GM19467 (cell line): ENCODE measurements around the gene DOCK11.

Source experiments
- ATAC-seq: cut with Tn5 transposase; IDR thresholded peaks from one replicate; pipeline ENCODE4 v1.9.1; 2021; ENCODE audit warnings: mild to moderate bottlenecking, moderate library complexity; ENCODE audit not compliant: unreplicated experiment

DOCK11 gene

GRCh38 chrX:118499295-118499694, 3.7 kb downstream of the DOCK11 start:
- ATAC-seq = no peak

DNA sequence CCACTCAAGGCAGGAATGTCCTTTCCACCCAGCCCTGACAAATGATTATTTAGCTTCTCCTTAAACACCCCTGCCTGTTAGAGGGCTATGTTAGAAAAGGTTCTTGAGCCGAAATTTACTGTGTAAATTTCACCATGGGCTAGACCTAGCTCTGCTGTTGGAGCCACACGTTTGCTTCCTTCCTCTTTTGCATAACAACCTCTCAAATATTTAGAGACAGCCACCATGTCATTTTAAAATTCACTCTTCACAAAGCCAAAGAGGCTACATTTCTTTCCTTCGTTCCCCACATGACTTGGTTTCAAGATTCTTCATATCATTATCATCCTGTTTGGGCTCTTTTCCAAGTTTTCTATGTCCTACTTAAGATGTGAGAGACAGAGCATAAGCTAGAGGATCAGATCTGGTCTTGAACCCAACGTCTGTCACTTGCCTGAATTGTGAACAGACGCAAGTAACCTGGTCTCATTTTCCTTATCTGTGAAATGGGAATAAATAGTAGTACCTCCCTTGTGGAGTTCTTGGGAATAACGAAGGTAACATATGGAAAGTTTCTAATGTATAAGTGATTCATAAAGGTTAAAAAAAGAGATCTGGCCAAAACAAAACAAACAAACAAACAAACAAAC, 6.7 kb downstream of the DOCK11 start:
- ATAC-seq = no peak

DNA sequence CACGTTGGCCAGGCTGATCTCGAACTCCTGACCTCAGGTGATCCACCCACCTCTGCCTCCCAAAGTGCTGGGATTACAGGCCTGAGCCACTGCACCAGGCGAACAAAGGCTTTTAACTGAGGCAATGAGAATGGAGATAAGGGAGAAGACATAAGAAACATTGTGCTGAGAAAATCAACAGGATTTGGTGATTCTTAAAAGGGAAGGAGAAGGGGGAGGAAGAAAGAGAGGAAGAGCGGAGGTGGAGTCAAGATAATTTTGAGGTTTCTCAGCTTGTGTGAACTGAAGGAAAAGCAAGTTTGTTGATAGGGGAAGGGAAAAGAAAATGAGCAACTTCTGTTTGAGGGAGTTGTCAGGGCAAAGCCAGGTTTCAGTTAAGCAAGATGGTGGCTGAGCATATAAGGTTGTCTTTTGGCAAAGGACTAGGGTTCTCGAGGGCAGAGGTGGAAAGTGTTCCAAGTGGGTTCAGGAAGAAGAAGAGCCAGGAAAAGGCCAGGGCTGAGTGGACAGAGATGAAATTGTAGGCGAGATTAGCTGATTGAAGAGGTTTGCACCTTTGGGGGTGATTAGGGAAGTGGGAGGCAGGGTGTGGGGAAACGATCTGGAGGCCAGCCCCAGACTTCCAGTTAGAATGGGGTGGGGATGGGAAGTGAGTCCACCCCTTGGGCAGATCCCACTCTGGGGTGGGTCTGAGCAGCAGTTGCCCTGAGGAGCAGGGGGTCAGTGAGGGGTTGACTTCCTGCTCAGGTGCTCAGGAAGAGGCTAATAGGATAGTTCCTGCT, 7.8 kb downstream of the DOCK11 start:
- no peak for ATAC-seq

DNA sequence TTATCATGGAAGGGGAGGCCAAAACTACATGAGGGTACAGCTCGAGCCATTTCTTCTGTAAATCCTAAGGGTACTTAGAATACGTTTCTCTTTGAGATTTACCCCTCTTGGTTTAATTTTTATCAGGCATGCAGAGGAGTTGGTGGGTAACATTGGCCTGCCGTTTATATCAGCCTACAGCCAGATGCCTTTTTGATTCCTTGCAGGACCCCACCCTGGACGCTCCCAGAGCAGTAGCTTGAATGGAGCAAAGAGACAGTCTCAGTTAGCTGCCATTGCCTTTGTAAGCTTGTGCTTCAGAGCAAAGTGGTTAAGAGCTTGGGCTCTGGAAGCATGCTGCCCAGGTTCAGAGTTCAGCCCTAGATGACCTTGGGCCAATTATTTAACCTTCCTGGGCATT, 9.0 kb downstream of the DOCK11 start:
- ATAC-seq = no peak

GRCh38 chrX:118506805-118507480, 11.3 kb downstream of the DOCK11 start:
- ATAC-seq = no peak

DNA sequence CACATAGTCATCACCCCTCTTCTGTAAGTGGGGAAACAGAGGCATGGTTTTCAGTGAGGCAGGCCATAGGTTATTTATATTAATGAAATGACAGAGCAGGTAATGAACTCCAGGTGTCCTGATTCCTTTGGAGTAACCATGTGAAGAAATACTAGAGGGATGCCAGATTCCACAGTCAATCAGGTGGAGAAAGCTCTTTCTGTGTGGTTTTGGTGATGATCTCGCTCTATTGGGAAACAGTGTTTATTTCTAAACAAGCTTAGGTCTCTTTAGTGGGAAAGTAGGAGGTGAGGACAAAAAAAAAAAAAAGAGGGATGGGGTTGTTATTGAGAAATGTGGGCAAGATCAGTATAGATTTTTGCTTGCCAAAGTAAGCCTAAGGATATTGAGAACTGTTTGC, 12.2 kb downstream of the DOCK11 start:
- no peak for ATAC-seq

GRCh38 chrX:118508221-118508620, 12.6 kb downstream of the DOCK11 start:
- ATAC-seq = no peak

DNA sequence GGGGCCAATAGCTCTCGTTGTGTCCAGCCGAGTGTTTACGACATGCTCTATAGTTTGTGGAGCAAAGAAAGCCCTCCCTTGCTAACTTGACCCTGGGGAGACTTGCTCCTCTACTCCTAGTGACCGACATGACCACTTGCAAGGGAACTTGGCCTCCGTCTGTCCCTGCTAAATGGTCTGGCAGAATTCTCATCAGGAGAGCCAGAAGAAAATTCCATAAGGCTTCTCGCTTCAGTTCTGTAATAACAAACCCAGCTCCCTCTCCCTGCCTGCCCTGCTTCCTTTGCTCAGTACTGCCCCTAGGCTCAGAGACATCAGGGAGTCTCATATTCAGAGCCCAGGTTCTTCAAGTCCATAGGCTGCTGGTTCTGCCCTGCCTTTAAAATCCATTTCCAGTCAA, 13.0 kb downstream of the DOCK11 start:
- no peak for ATAC-seq

DNA sequence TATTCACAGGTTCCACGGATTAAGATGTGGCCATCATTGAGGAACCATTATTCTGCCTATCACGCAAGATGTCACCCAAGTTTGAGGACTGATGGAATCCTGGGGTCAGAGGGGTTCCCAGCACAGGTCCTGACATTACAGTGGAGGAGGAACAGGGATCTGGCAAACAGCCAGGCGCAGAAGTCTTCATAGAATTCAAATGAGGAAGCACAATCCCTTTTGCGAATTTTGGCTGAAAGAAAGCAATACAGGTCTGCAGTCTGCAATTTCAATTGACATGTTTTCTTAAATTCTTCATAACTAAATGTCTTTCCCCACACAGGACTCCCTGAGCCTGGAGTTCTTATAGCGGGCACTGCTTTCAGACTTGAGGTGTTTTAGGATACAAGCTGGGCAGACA, 14.5 kb downstream of the DOCK11 start:
- no peak for ATAC-seq

- no peak for ATAC-seq
Observed at GRCh38 chrX:118513120-118513898, 17.7 kb downstream of the DOCK11 start.

DNA sequence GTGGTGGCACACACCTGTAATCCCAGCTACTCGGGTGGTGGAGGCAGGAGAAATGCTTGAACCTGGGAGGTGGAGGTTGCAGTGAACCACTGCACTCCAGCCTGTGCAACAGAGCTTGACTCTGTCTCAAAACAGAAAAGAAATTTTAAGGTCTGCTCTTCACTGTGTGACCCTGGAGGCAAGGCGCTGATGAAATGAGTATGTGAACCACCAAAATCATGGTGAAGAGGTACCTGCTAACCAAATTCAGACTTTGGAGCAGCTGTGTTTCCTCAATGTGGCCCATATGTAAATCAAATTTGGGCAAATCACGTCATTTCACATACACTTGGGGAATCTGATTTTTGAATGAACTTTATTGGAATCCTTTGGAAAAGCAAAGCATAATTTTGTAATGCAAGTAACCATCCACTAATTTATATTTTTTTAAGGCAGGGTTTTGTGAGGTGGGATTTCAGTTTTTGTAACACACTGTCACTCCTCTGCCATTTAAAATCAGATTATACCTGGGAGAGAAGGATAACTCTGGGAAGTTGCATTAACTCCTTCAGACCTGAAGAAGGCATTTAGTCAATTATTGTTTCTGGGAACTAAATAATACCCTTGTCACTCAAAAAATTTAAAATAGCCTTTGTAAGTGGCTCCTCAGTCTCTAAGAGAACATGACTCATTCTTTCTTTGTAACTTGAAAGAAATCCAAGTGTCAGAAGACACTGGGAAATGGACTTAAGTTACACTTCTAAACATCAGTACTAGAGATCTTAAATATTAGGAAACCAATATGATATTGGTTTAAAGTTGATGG, 24.0 kb downstream of the DOCK11 start:
- ATAC-seq = no peak

DNA sequence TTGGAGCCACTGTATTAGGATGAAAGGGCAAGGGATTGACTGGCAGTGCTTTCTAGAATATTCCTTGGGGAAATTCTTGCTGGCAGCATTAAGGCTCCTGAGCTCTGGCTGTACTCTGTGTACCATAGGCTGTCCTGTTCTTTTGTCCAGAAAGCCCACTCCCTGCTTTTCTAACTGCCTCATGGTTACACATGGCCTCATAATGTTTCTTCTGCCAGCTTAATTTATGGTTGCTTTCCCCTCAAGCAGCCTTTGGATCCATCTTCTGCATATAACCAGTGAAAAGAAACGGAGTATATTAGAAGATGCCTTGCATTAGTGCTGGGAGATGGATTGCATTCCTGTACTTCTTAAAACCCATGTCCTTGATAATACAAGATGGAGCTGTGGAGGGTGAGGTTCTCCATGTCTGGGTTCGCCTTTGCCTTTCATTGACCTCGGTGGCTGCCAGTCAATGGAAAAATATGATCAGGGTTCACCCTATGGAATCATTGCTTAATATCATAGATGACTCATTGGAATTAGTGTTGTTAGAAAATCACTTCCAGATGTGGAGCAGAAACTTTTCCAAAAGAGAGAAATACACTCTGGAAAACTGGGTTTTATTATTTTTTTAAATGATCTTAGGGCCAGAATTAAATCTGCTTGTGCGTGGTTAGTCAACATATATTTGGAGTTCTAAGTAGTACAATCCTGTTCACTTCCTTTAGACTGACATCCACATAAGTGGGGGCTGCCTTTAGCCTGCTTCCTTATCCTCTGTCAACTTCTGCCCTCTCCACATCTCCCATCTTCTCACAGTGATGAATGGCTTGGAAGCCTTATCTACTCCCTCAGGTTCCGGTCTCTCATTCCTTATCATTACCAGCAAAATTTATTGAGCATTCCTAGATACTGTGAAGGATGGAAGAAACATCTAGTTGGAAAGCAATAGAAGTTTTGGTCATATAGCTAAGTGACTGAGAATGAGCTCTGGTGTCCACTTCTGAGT, 24.9 kb downstream of the DOCK11 start:
- no peak for ATAC-seq

GRCh38 chrX:118521435-118521834, 25.8 kb downstream of the DOCK11 start:
- ATAC-seq = no peak

DNA sequence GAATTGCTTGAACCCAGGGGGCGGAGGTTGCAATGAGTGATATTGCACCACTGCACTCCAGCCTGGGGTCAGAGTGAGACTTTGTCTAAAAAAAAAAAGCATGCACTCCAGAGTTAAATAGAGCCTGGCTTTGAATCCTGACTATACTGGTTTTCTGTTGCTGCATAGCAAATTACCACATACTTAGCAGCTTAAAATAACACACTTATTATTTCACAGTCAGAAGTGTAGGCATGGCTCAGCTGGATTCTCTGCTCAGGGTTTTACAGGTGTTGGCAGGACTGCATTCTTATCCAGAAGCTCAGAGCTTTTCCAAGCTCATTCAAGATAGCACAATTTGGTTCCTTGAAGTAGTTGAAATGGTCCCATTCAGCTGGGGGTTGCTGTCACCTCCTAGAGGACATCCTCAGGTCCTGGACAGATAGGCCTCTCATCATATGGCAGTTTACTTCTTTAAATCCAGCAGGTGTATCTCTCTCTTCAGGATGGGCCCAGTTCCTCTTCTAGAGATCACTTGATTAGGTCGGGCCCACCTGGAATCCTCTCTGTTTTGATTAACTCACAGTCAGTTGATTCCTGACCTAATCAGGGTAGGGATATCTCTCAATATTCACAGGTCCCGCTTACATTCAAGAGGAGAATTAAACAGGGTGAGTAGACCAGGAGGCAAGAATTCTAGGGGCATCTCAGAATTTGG, 26.8 kb downstream of the DOCK11 start:
- ATAC-seq = no peak

DNA sequence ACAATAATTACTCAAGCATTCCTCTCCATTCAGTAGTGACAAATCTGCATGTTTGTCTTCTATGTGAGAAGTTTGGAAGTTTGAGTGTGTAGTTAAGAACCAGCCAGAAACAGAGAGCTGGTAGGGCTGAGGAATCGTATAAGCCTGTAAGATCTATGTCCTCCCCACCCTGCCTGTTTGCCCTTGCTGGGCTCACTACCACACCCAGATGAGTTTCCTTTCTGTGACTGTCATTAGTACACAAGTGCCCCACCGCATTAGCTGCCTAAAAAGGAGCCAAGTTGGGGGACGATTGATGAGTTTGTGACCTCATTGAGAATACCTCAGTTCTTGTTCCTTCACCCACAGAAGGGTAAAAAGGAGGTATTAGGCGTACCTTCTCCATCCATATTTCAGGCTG, 28.3 kb downstream of the DOCK11 start:
- no peak for ATAC-seq

GRCh38 chrX:118524344-118524743, 28.7 kb downstream of the DOCK11 start:
- no peak for ATAC-seq

- no peak for ATAC-seq
Observed at GRCh38 chrX:118525174-118525730, 29.6 kb downstream of the DOCK11 start.

DNA sequence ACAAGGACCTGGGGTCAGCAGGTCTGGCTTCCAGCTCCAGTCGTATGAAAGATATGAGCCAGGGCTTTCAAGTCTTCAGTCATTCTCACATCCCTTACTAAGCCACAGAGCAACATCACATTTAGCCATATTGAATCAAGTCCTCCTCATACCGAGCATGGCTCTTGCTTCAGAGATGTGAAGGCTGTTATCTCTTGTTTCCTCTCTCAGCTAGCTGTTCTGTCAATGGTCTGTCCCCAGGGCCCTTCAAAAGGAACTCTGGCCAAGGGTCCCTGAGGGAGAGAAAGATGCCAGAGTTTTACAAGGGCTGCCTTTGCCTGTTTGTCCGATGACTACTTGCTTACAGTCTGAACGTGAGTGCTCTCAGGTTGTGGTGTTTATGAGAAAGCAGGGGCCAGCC, 30.5 kb downstream of the DOCK11 start:
- ATAC-seq = no peak
